Activated effector memory CD4-positive, alpha-beta T cell treated with anti-CD3 and anti-CD28 coated beads, Interleukin-2, amount 50 U/mL, for 16 hours (primary cell): ENCODE data around the gene DENND1C.
"Not testable (repeated sequence)": the region's sequence is repeated elsewhere in the genome, so short reads cannot be mapped to it uniquely, and the experiment has no call there.

ENCODE experiments used
- DNase-seq: peaks from one replicate; pipeline ENCODE4 v3.0.0-alpha.2; 2020

The DENND1C gene

GRCh38 chr19:6508028-6508771, 26.6 kb upstream of the DENND1C start:
- not testable (repeated sequence) for DNase-seq

- DNase-seq, result no peak
Measured at GRCh38 chr19:6503407-6504201, 22.0 kb upstream of the DENND1C start.

DNA sequence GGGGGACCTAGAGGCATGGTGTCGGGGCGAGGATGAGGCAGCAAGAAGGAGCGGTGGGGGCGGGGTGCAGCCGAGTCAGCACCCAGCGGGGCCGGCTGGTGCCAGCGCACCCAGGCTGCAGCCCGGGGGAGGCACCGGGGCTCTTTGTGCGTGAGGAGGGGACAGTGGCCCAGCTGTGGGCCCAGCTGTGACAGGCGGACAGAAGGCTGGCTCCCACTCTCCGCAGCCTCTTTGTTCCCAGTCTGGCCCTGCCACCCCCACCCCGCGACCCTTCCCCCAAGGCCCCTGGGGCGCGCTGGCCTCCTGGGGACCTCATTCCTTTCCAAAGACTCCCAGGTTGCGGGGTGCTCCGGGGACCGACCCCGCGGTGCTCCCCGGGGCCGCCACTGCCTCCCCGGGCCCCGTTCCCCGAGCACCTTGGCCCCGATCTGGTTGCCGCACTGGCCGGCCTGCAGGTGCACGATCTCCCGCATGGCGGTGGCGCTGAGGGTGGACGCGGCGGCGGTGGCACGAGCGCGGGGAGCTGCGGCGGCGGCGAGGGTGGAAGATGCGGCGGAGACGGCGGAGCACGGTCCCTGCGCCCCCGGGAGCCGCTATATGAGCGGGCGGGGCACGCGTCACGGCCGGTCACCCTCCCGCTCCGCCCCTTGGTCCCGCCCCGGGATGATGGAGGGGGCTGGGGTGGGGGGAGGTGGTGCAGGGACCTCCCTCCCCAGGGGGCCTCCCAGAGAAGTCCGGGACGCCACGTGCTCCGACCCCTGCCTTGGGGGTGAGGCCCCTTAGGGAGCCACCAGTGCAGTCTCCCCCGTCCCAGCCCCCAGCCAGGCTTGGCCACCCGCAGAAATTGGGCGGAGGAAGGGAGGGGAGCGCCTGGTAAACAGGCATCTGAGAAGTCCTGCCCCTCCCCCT, 20.4 kb upstream of the DENND1C start, which contains the start of gene TUBB4A:
TUBB4A (minus strand) TSS at position 570 of the 909 bp plus-strand sequence; CDS start at position 473, 97 bp downstream.
- DNase-seq, result peak; percentile 76

DNA sequence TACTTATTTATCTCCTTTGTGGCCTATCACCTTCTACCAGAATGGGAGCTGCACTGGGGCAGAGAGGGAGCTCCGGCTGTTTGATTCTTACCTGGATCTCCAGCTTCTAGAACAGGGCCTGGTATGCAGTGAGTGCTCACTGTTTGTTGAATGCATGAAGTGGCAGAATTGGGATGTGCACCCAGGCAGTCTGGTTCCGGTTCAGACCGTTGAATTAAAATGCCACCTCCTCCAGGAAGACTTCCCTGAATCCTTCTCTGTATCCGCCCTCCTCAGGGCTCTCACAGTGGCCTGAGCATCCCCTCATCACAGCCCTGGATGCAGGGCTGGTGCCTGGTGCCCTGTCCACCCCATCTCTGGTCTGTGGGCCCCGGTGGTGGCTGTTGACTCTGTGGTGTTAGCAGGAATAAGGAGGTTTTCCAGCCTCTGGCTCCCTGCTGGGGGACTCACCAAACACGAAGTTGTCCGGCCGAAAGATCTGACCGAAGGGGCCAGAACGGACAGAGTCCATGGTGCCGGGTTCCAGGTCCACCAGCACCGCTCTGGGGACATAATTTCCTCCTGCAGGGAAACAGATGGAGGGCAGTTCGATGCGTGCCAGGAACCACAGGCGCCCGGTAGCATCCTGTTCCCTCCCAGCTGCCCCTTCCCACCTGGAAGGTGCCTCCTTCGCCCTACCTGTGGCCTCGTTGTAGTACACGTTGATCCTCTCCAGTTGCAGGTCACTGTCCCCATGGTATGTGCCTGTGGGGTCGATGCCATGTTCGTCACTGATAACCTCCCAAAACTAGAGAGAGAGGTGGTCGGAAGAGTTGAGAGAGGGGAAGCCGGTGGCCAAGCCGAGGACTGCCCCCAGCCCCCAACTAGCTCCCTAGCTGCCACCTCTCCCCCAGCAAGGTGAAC, 19.5 kb upstream of the DENND1C start:
- no peak for DNase-seq

DNA sequence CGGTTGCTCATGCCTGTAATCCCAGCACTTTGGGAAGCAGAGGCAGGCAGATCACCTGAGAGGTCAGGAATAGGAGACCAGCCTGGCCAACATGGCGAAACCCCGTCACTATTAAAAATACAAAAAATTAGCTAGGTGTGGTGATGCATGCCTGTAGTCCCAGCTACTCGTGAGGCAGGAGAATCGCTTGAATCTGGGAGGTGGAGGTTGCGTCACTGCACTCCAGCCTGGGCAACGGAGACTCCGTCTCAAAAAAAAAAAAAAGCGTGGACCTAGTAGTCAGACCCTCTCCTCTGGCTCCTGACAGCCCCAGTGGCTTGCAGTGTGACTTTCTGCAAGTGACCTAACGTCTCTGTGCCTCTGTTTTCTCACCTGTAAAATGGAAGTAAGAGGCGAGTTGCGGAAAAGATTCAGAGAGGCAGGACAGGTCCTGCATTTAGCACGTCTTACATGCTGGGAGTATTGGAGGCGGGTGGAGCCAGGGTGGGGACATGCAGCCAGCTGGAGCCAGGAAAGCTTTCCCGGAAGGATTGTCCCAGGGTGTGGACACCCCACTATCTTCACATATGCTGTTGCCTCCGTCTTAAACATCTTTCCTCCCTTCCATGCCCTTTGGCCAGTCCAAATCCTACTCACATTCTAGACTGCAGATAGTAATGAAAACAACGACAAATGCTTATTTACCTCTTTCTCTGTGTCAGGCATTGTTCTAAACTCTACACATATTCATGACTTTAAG, 17.6 kb upstream of the DENND1C start:
- no peak for DNase-seq

DNA sequence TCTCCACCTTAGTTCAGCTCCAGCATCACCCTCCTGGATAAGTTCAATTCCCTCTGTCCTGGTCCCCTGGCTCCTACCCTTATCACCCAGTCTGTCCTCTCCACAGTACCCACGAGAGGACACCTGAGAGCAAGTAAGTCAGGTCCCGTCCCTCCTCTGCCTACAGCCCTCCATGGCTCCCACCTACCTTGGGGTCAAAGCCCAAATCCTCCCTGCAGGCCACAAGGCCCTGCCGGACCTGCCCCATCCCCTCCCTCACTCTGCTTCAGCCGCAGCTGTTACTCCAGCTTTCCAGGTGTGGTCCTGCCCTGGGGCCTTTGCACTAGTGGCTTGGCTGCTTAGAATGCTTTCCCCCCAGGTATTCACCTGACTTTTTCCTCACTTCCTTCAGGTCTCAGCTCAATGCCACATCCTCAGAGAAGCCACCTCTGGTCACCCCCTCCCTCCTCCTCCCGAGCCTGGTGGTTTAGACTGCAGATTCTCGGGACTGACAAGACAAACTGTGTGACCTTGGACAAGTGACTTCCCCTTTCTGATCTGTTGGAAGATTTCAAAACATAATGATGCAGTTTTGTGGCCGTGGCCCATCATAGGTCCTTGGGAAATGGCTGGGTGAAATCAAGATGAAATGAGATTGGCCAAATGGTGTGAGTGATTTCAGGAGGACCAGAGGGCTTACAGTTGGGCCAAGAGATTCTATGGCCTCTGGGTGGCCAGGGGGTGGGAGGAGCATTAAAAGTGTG, 16.9 kb upstream of the DENND1C start:
- no peak for DNase-seq

GRCh38 chr19:6495947-6496346, 14.4 kb upstream of the DENND1C start:
- no peak for DNase-seq

GRCh38 chr19:6494438-6495036, 12.9 kb upstream of the DENND1C start:
- DNase-seq, result no peak

- no peak for DNase-seq
Measured at GRCh38 chr19:6491802-6492592, 10.4 kb upstream of the DENND1C start.

DNA sequence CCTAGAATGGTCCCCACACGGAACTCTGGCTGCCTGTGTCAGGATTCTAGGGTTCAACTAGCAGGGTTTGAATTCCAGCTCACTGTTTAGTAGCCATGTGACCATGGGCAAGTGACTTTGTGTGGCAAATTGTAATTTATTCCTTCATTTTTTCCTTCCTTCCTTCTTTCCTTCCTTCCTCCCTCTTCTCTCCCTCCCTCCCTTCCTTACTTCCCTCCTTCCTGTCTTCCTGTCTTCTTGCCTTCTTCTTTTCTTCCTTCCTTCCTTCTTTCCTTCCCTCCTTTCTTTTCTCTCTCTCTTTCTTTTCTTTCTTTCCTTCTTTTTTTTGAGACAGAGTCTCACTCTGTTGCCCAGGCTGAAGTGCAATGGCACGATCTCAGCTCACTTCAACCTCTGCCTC, 8.5 kb upstream of the DENND1C start:
- DNase-seq, result no peak

DNA sequence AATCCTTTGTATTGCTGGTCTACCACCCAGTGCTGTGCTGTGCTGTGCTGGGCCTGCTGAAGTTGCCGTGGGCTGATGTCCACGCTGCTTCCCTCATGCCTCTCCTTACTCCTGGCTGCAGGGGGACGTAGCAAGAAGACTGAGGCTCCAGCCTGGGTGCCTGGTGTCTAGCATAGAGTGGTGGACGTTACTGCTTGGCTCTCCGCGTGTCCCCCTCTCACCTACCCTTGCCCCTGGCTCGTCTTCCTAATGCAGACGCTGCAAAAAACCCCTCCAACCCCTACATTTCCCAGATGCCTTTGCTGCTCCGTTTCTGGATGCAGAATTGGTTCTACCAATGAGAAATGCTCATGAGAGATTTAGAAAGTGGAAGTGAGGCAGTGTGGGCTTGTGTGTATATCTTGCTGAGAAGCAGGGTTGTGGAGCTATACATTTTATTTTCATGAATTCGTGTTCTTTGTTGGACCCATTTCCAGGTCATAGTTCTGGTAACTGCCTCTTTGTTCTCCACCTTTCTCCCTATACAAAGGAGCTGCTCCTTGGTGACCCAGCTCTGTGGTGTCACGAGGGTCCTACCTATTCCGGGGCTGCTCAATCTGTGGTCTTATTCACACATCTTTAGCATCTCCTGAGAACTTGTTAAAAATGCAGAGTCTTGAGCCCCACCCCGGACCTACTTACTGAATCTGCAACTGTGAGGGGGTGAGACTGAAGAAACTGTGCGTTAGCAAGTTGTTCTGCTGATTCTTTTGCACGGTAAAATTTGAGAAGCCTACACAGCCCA, 7.9 kb upstream of the DENND1C start:
- no peak for DNase-seq

GRCh38 chr19:6484831-6485230, 3.2 kb upstream of the DENND1C start:
- DNase-seq, result no peak

GRCh38 chr19:6484230-6484629, 2.6 kb upstream of the DENND1C start:
- DNase-seq, result no peak

DNA sequence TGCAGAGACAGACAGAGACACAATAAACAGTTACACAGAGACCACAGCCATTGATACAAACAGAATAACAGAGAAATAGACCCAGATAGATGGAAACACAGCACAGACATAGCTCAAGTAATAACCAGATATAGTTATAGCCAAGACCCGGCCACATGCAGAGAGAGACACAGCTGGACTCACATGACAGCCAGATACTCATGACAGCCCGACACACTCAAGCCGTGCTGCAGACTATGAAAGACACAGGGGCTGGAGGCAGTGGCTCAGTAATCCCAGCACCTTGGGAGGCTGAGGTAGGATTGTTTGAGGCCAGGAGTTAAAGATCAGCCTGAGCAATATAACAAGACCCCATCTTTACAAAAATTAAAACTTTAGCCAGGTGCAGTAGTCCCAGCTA, 1.6 kb upstream of the DENND1C start:
- DNase-seq, result no peak

DNA sequence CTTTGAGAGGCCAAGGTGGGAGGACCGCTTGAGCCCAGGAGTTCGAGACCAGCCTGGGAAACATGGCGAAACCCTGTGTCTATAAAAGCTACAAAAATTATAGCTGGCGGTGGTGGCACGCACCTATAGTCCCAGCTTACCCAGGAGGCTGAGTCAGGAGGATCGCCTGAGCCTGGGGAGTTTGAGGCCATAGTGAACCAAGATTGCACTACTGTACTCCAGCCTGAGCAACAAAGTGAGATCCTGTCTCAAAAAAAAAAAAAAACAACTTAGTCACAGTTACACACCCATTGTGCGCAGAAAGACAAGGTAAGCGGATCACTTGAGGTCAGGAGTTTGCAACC, 728 bp upstream of the DENND1C start:
- DNase-seq, result no peak

GRCh38 chr19:6480848-6481415, 655 bp downstream of the DENND1C start:
- DNase-seq, result no peak

DNA sequence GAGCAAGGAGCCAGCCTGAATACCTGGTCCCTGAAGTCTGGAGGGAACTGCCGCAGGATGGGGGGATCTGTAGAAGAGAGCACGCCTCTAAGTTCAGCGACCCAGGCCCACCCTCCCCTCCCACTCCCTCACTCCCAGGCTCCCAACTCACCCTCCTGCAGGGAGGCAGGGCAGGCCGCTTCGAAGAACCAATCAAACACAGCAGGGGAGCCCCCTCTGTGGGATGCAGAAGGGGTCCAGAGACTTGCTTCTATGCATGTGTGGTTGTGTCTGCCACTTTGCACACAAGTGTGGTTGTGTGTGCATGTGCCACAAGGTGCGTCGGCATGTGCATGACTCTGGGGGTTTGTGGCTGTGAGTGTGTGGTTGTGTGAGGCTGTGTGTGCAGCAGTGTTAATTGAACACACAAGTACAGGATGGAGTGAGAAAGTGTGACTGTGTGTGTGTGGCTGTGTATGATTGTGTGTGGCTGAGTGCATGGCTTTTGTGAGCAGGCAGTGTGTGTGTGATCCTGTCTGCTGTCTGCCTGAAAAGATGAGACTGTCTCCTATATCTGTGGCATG, 1.7 kb downstream of the DENND1C start:
- DNase-seq, result no peak

- no peak for DNase-seq
Measured at GRCh38 chr19:6478815-6479214, 2.8 kb downstream of the DENND1C start.
